Activated CD4-positive, alpha-beta T cell treated with anti-CD3 and anti-CD28 coated beads, Interleukin-2, amount 50 U/mL, for 4 hours (primary cell): ENCODE results near the gene KCNV2.

Experiments
- DNase-seq, 2 experiments: peaks; one replicate each; pipeline ENCODE4 v3.0.0-alpha.2; 2020

KCNV2 gene

GRCh38 chr9:2761424-2761823, 44.1 kb downstream of the KCNV2 start:
- no peak for DNase-seq

GRCh38 chr9:2764353-2764752, 47.0 kb downstream of the KCNV2 start:
- DNase-seq = no peak

GRCh38 chr9:2765250-2765880, 48.1 kb downstream of the KCNV2 start:
- DNase-seq = no peak

GRCh38 chr9:2767800-2768677, 50.7 kb downstream of the KCNV2 start:
- no peak for DNase-seq

- no peak for DNase-seq
These were observed 53.8 kb downstream of the KCNV2 start for GRCh38 chr9:2771087-2771486.

- DNase-seq = no peak
These were observed 54.4 kb downstream of the KCNV2 start for GRCh38 chr9:2771661-2772060.

GRCh38 chr9:2777454-2777853, 60.1 kb downstream of the KCNV2 start:
- no peak for DNase-seq

- DNase-seq = no peak
These were observed 61.5 kb downstream of the KCNV2 start for GRCh38 chr9:2778816-2779215.
